BLaER1 treated with 17β-estradiol and CSF1 and Interleukin-3, amounts not matched to agents 10 nM and 100 nM (cell line): ENCODE data around the gene DUSP5.

Experiments
- H3K27ac ChIP-seq, 11 experiments: shearing (Covaris generic); formaldehyde crosslinking; 2 replicates each; pipeline ENCODE4 v1.8.1; 2022
- H3K27me3 ChIP-seq, 11 experiments: shearing (Covaris generic); formaldehyde crosslinking; 2 replicates each; pipeline ENCODE4 v1.8.1; 2022
- H3K36me3 ChIP-seq, 11 experiments: shearing (Covaris generic); formaldehyde crosslinking; 2 replicates each; pipeline ENCODE4 v1.8.1; 2022
- H3K4me1 ChIP-seq, 10 experiments: shearing (Covaris generic); formaldehyde crosslinking; 2 replicates each; pipeline ENCODE4 v1.8.1; 2022
- H3K4me2 ChIP-seq, 11 experiments: shearing (Covaris generic); formaldehyde crosslinking; 2 replicates each; pipeline ENCODE4 v1.8.1; 2022
- H3K4me3 ChIP-seq, 10 experiments: shearing (Covaris generic); formaldehyde crosslinking; 2 replicates each; pipeline ENCODE4 v1.8.1; 2022
- H3K9ac ChIP-seq, 11 experiments: shearing (Covaris generic); formaldehyde crosslinking; 2 replicates each; pipeline ENCODE4 v1.8.1; 2022
- H3K9me3 ChIP-seq, 11 experiments: shearing (Covaris generic); formaldehyde crosslinking; replicated peaks in 1 of 11; 2 replicates each; pipeline ENCODE4 v1.8.1; 2022
- H4K20me1 ChIP-seq, 11 experiments: shearing (Covaris generic); formaldehyde crosslinking; 2 replicates each; pipeline ENCODE4 v1.8.1; 2022
- Cebpa-rat ChIP-seq, 11 experiments: shearing (Covaris generic); IDR thresholded peaks; 2 replicates each; pipeline ENCODE4 v1.8.1; 2022

DUSP5 gene

DNA sequence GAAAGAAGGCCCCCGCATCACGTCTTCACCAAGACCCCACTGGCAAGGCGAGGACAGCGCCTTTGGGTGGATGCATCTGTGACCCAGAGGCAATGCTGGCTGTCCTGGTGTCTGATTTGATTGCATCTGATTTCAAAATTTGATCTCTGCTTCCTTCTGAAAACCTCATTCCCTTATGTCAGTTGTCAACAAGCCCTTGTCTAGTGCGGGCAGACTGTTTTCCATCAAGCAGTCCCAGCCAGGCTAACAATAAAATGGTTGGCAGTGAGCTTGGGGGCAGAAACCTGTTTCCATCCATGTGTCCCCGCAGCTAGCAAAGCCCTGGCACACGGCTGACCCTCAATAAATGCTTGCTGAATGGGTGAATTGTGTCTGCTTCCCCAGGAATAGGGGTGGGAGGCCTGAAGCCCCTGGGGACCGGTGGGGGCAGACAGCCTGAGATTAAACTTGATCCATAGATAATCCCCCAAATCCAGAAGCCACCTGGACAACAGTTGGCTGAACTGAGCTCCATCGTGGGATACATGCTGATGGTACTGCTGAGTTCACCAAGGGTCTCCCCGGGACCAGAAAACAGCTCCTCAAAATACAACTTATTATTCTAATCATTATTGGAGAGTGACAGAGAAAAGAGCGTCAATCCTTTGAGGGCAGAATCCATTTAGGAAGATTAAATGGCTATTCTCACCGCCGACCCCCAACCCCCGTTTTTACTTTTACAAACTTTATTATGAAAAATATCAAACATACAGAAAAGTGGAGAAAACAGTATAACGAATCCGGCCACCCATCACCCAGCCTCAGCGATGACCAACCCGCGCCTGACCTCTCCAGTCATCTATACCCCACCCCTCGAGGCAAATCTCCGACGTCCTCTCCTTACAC is 912 bp upstream of the DUSP5 start:
- H3K4me2 ChIP-seq = peak overlapping the region; percentile 89 to 99 (median 97)
- peak overlapping the region; percentile 65 to 92 (median 76) for H3K4me3 ChIP-seq
- H3K9me3 ChIP-seq = no peaks in the 10 kb centered on the region
- peaks cover 11 to 53% (median 32%) of the 10 kb centered on the region in 11 experiments; a peak in 20 of 22 replicates for H4K20me1 ChIP-seq
- H3K36me3 ChIP-seq = no peaks in the 10 kb centered on the region
- peak overlapping the region; percentile 68 to 95 (median 82) for H3K27ac ChIP-seq
- H3K4me1 ChIP-seq = peaks cover 55 to 69% (median 66%) of the 10 kb centered on the region in 10 experiments
- peaks cover 22 to 89% (median 85%) of the 10 kb centered on the region in 11 experiments for H3K27me3 ChIP-seq
- peak overlapping the region; percentile 72 to 93 (median 88) for H3K9ac ChIP-seq
- TF ChIP-seq Cebpa-rat (IDR thresholded peaks at IDR 0.05) = no peak

GRCh38 chr10:110498087-110498981 is 627 bp downstream of the DUSP5 start:
- Histone ChIP-seq H4K20me1 (peaks cover 11 to 64% (median 32%) of the 10 kb centered on the region in 11 experiments; a peak in 20 of 22 replicates), H3K9me3 (no peaks in the 10 kb centered on the region), H3K36me3 (no peaks in the 10 kb centered on the region), H3K27ac (peak overlapping the region; percentile 39 to 95 (median 82)), H3K4me1 (peaks cover 57 to 70% (median 67%) of the 10 kb centered on the region in 10 experiments), H3K9ac (peak overlapping the region; percentile 72 to 93 (median 88)), H3K4me3 (peak overlapping the region; percentile 65 to 92 (median 76)), H3K27me3 (peaks cover 14 to 81% (median 74%) of the 10 kb centered on the region in 11 experiments), H3K4me2 (peak overlapping the region; percentile 90 to 100 (median 97))
- no peak for TF ChIP-seq Cebpa-rat (IDR thresholded peaks at IDR 0.05)

- Histone ChIP-seq H4K20me1 (peaks cover 11 to 73% (median 30%) of the 10 kb centered on the region in 11 experiments; a peak in 20 of 22 replicates), H3K27me3 (peaks cover 6 to 73% (median 65%) of the 10 kb centered on the region in 11 experiments; a peak in 21 of 22 replicates), H3K9ac (peak overlapping the region; percentile 72 to 93 (median 88); a peak in 17 of 22 replicates), H3K4me2 (peak overlapping the region; percentile 90 to 100 (median 97)), H3K4me3 (peak overlapping the region; percentile 65 to 92 (median 76)), H3K4me1 (peaks cover 65 to 79% (median 75%) of the 10 kb centered on the region in 10 experiments), H3K27ac (peak overlapping the region in 5 of 11 experiments; percentile 82 to 95 (median 90); a peak in 7 of 22 replicates), H3K9me3 (no peaks in the 10 kb centered on the region), H3K36me3 (no peaks in the 10 kb centered on the region)
- no peak for TF ChIP-seq Cebpa-rat (IDR thresholded peaks at IDR 0.05)
Observed at GRCh38 chr10:110498982-110499795, 1.5 kb downstream of the DUSP5 start.

DNA sequence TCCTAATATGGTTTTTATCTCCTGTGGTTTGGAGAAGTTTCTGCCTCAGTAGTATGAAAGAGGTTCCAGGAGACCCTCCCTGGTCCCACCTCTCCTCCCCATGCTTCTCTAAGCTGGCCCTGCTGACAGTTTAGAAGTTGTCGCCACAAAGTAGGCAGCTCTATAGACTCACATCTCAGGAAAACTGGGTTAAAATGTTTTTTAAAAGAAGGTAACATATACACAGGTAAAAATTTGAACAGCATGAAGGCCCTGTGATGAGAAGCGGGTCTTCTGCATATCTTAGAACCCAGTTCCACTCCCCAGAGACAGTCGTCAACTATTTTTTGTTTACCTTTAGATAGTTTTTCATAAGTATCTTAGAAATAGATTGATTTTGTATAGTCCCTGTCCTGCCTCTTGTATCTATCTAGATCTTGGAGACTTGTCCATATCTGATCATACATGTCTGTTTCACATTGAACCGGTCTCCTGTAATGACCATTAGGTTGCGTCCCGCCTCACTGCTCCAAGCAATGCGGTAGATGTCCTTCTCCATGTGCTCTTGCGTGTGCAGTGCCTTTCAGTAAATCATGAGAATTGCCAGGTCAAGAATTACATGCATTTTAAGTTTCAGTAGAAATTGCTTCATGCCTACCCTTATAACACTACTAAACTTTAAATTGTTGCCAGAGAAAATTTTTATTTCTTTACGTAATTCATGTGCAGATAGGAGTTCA is 2.2 kb downstream of the DUSP5 start:
- H3K36me3 ChIP-seq = peaks cover 0 to 4% (median 0%) of the 10 kb centered on the region in 11 experiments; a peak in 3 of 22 replicates
- H3K27ac ChIP-seq = peak overlapping the region in 2 of 11 experiments; percentile 57 to 95; a peak in 3 of 22 replicates
- H3K9me3 ChIP-seq = no peaks in the 10 kb centered on the region
- peaks cover 0 to 69% (median 61%) of the 10 kb centered on the region in 11 experiments; a peak in 19 of 22 replicates for H3K27me3 ChIP-seq
- TF ChIP-seq Cebpa-rat (IDR thresholded peaks at IDR 0.05) = no peak
- peaks cover 11 to 73% (median 32%) of the 10 kb centered on the region in 11 experiments; a peak in 20 of 22 replicates for H4K20me1 ChIP-seq
- peak overlapping the region in 8 of 10 experiments; percentile 65 to 92 (median 80); a peak in 13 of 20 replicates for H3K4me3 ChIP-seq
- peaks cover 70 to 87% (median 83%) of the 10 kb centered on the region in 10 experiments for H3K4me1 ChIP-seq
- H3K9ac ChIP-seq = peak overlapping the region in 5 of 11 experiments; percentile 5 to 93 (median 90); a peak in 9 of 22 replicates
- peak overlapping the region; percentile 90 to 100 (median 97) for H3K4me2 ChIP-seq

DNA sequence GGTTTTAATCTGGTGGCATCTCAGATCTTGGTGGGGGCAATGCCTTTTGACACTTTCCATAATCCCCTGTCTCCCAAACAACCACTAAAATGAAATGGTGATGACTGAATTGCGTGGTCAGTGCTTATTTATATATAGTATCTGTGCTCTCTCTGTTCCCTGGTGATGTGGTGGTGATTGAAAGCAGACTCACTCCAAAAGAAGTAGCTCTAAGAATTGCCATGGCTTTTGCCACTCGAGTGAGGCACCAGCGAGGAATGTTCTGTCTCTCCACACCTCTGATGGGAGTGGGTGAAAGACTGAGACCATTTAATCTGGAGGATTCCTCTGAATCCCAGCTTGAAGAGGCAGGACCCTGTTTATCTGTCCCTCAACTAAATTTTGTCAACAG is 2.8 kb downstream of the DUSP5 start:
- TF ChIP-seq Cebpa-rat (IDR thresholded peaks at IDR 0.05) = no peak
- Histone ChIP-seq H3K9me3 (no peaks in the 10 kb centered on the region), H3K9ac (peak overlapping the region in 4 of 11 experiments; percentile 79 to 93 (median 90); a peak in 6 of 22 replicates), H3K4me3 (peak overlapping the region in 4 of 10 experiments; percentile 81 to 92 (median 86); a peak in 8 of 20 replicates), H3K4me2 (peak overlapping the region in 9 of 11 experiments; percentile 95 to 100 (median 97); a peak in 19 of 22 replicates), H3K36me3 (peaks cover 0 to 10% (median 0%) of the 10 kb centered on the region in 11 experiments; a peak in 6 of 22 replicates), H3K27me3 (peaks cover 0 to 68% (median 61%) of the 10 kb centered on the region in 11 experiments; a peak in 18 of 22 replicates), H3K27ac (peak overlapping the region in 5 of 11 experiments; percentile 28 to 88 (median 34); a peak in 7 of 22 replicates), H3K4me1 (peaks cover 70 to 91% (median 87%) of the 10 kb centered on the region in 10 experiments), H4K20me1 (peaks cover 17 to 73% (median 32%) of the 10 kb centered on the region in 11 experiments; a peak in 20 of 22 replicates)

DNA sequence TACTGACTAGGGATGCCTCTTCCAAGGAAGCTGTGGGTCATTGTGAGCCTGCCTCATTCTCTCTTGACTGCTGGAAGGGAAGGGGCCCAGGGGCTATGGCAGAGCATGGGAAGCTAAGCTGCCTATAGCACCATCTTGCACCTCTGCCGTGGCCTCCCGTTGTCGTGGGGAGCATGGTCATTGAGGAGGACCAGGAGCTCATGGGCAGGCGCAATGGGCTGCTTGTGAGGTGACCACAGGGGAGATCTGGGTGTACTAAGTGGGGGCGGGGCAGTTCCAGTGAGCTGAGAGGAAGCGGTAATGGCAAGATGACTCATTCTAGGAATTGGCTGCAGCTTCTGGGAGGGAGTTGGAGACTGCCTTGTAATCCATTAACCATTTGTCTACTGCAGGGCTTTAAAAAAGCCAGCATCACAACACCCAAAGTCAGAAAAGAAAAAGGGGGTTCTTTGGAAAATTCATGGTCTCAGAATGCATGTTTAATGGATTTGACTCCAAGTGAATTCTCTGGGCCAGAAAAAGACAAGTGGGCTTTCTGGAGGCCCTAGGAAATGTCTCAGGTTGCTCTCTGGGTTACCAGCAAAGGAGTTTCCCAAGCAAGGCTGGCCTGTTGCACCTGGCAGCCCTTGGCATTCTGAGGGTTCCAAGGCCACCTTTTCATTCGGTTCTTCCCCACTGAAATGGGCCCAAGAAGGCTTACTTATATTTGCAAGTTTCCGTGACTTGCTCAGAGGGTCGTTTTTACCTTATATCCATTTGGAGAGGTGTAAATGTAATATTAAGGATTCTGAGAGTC is 3.6 kb downstream of the DUSP5 start:
- Histone ChIP-seq H3K27ac (peak overlapping the region in 7 of 11 experiments; percentile 52 to 92 (median 84); a peak in 11 of 22 replicates), H3K9ac (peak overlapping the region in 4 of 11 experiments; percentile 79 to 93 (median 90); a peak in 6 of 22 replicates), H3K36me3 (peaks cover 0 to 18% (median 3%) of the 10 kb centered on the region in 11 experiments; a peak in 9 of 22 replicates), H3K4me2 (peak overlapping the region; percentile 63 to 100 (median 97)), H3K27me3 (peaks cover 0 to 59% (median 52%) of the 10 kb centered on the region in 11 experiments; a peak in 18 of 22 replicates), H3K9me3 (no peaks in the 10 kb centered on the region), H4K20me1 (peaks cover 17 to 67% (median 29%) of the 10 kb centered on the region in 11 experiments; a peak in 20 of 22 replicates), H3K4me1 (peaks cover 66 to 91% (median 83%) of the 10 kb centered on the region in 10 experiments), H3K4me3 (peak overlapping the region in 7 of 10 experiments; percentile 6 to 92 (median 81); a peak in 9 of 20 replicates)
- no peak for TF ChIP-seq Cebpa-rat (IDR thresholded peaks at IDR 0.05)
